ENCODE results near the gene UGT1A6. TPM values are rescaled to one million over a fixed set of nuclear protein-coding genes. Genes with fewer than 3 reads are reported as not detected.

Gene UGT1A6
- total RNA-seq, 1 experiment from 2014 or later = 2.2 TPM

DNA sequence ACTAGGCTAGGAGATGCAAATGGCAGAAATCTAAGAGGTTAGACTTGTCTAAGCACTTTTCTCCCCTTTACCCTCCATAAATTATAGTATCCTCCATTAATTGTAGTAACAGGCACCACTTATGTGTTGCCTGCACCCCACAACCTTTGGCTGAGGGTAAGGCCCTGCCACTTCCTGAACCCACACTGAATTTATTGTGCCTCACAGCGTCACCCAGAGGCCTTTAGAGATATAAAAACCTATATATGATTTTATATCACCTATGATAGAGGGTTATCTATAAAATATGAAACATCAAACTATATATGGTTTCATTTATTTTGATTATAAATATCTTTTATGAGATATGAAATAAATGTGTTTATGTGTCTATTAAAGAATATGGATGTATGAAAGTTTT is 18.4 kb upstream of the UGT1A6 start:
- Histone ChIP-seq H3K9me3 (ENCODE audit: low read length) (no peaks in the 10 kb centered on the region), H3K9ac (ENCODE audit: low read length) (no peak overlapping the region), H3K4me2 (ENCODE audit: low read length) (no peak overlapping the region), H3K4me1 (ENCODE audit: insufficient read depth, low read length) (no peaks in the 10 kb centered on the region), H3K36me3 (ENCODE audit: low read depth, low read length) (no peaks in the 10 kb centered on the region), H4K20me1 (ENCODE audit: low read length) (no peaks in the 10 kb centered on the region), H3K9me2 (replicated peaks; ENCODE audit: low read length) (no peaks in the 10 kb centered on the region), H2AFZ (ENCODE audit: low read length) (no peak overlapping the region), H3K27ac (ENCODE audit: low read length) (no peak overlapping the region), H3K79me2 (ENCODE audit: low read length) (no peaks in the 10 kb centered on the region), H3K4me3 (ENCODE audit: low read length) (no peak overlapping the region), H3F3A (ENCODE audit: low read length, unreplicated experiment) (no peaks in the 10 kb centered on the region), H3K27me3 (ENCODE audit: low read length) (no peaks in the 10 kb centered on the region)
- ChIA-PET POLR2A (ENCODE audit: unreplicated experiment) (no interaction called here), CTCF (no interaction called here)
- intact Hi-C loops (cut with micrococcal nuclease) = no loop called here
- TF ChIP-seq EZH2phosphoT487 (IDR thresholded peaks at IDR 0.05; ENCODE audit: borderline replicate concordance, low read length) (no peak), EZH2 (IDR thresholded peaks at IDR 0.05; ENCODE audit: low read length, unreplicated experiment) (no peak)
- TF ChIP-seq, protein P1, sequence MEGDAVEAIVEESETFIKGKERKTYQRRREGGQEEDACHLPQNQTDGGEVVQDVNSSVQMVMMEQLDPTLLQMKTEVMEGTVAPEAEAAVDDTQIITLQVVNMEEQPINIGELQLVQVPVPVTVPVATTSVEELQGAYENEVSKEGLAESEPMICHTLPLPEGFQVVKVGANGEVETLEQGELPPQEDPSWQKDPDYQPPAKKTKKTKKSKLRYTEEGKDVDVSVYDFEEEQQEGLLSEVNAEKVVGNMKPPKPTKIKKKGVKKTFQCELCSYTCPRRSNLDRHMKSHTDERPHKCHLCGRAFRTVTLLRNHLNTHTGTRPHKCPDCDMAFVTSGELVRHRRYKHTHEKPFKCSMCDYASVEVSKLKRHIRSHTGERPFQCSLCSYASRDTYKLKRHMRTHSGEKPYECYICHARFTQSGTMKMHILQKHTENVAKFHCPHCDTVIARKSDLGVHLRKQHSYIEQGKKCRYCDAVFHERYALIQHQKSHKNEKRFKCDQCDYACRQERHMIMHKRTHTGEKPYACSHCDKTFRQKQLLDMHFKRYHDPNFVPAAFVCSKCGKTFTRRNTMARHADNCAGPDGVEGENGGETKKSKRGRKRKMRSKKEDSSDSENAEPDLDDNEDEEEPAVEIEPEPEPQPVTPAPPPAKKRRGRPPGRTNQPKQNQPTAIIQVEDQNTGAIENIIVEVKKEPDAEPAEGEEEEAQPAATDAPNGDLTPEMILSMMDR (conservative IDR thresholded peaks at IDR 0.05; ENCODE audit: low read depth, low read length) = no peak
- ATAC-seq = no peak
- no peak for DNase-seq
- no TSS peak for BruUV-seq (replicated peaks)

DNA sequence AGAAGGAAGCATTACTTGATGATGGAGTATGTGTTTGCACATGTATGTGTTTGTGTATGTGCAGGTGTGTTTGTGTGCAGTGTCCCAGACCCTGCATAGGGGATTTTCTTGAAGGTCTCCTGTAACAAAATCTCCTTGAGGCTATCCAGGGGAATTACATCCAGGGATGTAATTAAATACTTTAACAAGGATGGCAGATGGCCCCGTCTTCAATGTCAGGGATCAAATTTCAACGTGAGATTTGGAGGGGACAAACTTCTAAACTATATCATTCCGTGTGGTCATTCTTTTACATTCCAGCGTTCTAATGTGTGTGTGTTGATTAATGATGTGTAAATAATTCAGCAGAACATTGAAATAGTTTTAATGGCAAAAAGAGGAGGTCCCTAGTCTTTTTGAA is 17.7 kb upstream of the UGT1A6 start:
- ATAC-seq = no peak
- Histone ChIP-seq H3K9me3 (ENCODE audit: low read length) (no peaks in the 10 kb centered on the region), H3K36me3 (ENCODE audit: low read depth, low read length) (no peaks in the 10 kb centered on the region), H2AFZ (ENCODE audit: low read length) (no peak overlapping the region), H4K20me1 (ENCODE audit: low read length) (no peaks in the 10 kb centered on the region), H3K27me3 (ENCODE audit: low read length) (no peaks in the 10 kb centered on the region), H3K27ac (ENCODE audit: low read length) (no peak overlapping the region), H3K4me3 (ENCODE audit: low read length) (no peak overlapping the region), H3K9ac (ENCODE audit: low read length) (no peak overlapping the region), H3K79me2 (ENCODE audit: low read length) (no peaks in the 10 kb centered on the region), H3K4me2 (ENCODE audit: low read length) (no peak overlapping the region), H3K4me1 (ENCODE audit: insufficient read depth, low read length) (no peaks in the 10 kb centered on the region), H3F3A (ENCODE audit: low read length, unreplicated experiment) (no peaks in the 10 kb centered on the region), H3K9me2 (replicated peaks; ENCODE audit: low read length) (no peaks in the 10 kb centered on the region)
- DNase-seq = no peak
- BruUV-seq (replicated peaks) = no TSS peak
- ChIA-PET POLR2A (ENCODE audit: unreplicated experiment) (no interaction called here), CTCF (no interaction called here)
- TF ChIP-seq, protein P1 (conservative IDR thresholded peaks at IDR 0.05; ENCODE audit: low read depth, low read length) = no peak
- TF ChIP-seq EZH2 (IDR thresholded peaks at IDR 0.05; ENCODE audit: low read length, unreplicated experiment) = no peak
- intact Hi-C loops (cut with micrococcal nuclease) = no loop called here

DNA sequence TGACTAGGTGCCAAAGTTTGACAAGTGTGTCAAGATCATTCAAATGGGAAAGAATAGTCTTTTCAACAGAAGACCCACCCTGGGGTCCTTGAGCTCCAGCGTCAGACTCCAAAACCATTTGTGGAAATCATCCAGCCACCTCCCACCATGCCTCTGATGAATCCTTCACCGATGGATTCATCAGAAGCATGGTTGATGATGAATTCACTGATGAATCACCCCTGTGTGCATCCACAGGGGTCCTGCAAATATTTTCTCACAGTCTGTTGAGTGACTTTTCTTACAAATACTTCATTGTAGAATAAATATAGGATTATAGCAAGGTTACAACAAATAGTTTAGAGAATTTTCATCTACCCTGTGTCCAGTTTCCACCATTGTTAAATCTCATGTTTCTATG is 16.6 kb upstream of the UGT1A6 start:
- intact Hi-C loops (cut with micrococcal nuclease) = no loop called here
- H3K4me1 ChIP-seq (ENCODE audit: insufficient read depth, low read length) = no peaks in the 10 kb centered on the region
- no peaks in the 10 kb centered on the region for H4K20me1 ChIP-seq (ENCODE audit: low read length)
- no peak overlapping the region for H3K4me2 ChIP-seq (ENCODE audit: low read length)
- no TSS peak for BruUV-seq (replicated peaks)
- POLR2A ChIA-PET (ENCODE audit: unreplicated experiment) = no interaction called here
- no peak for ATAC-seq
- no peak overlapping the region for H3K27ac ChIP-seq (ENCODE audit: low read length)
- H3K9ac ChIP-seq (ENCODE audit: low read length) = no peak overlapping the region
- no peaks in the 10 kb centered on the region for H3K79me2 ChIP-seq (ENCODE audit: low read length)
- no peak for DNase-seq
- H2AFZ ChIP-seq (ENCODE audit: low read length) = no peak overlapping the region
- H3K9me3 ChIP-seq (ENCODE audit: low read length) = no peaks in the 10 kb centered on the region
- H3K9me2 ChIP-seq (replicated peaks; ENCODE audit: low read length) = no peaks in the 10 kb centered on the region
- TF ChIP-seq EZH2phosphoT487 (IDR thresholded peaks at IDR 0.05; ENCODE audit: borderline replicate concordance, low read length) = no peak
- TF ChIP-seq EZH2 (IDR thresholded peaks at IDR 0.05; ENCODE audit: low read length, unreplicated experiment) = no peak
- TF ChIP-seq, protein P1 (conservative IDR thresholded peaks at IDR 0.05; ENCODE audit: low read depth, low read length) = no peak
- no peak overlapping the region for H3K4me3 ChIP-seq (ENCODE audit: low read length)
- CTCF ChIA-PET = no interaction called here
- no peaks in the 10 kb centered on the region for H3K36me3 ChIP-seq (ENCODE audit: low read depth, low read length)
- no peaks in the 10 kb centered on the region for H3K27me3 ChIP-seq (ENCODE audit: low read length)
- no peaks in the 10 kb centered on the region for H3F3A ChIP-seq (ENCODE audit: low read length, unreplicated experiment)

Data from PC-3 (cell line).